Measurements from ENCODE around the gene SNN. TPM values are rescaled to one million over a fixed set of nuclear protein-coding genes. Genes with fewer than 3 reads are reported as not detected.

The SNN gene
- total and polyA plus RNA-seq, 4 donors = 9.4 to 29.0 (median 18.9) TPM

DNA sequence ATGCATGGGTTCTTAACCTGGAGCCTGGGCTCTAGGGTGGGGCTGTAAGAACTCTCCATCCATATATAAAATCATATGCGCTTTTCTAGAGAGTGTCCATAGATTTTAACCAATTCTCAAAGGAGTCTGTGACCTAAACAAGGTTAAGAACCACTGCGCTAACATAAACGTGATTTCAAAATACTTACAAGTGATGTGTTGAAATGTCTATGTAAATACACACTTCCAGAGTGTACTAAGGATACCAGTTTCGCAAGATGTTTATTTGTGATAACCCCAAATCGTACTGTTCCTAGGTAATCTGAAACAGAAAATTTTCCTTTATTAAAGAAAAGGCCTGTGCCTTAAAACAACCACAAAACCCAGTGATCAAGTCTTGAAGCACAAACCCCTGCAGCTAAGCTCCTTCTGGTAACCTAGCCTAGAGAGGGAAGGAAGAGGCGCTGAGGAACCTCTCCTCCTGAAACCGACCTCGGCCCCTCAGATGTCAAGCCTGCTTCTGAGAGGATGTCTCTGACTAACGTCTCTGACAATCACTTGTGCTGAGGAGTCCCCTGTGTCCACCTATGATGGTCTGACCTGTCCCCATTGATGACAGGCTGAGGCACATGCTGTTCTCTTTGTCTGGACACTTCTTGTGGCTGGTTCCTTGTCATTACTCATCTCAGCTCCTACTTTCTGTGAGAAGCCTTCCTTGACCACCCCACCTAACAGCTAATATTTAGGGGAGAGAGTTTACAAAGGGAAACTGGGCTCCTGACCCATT lies 32.2 kb downstream of the SNN start:
- TF ChIP-seq, protein P1, sequence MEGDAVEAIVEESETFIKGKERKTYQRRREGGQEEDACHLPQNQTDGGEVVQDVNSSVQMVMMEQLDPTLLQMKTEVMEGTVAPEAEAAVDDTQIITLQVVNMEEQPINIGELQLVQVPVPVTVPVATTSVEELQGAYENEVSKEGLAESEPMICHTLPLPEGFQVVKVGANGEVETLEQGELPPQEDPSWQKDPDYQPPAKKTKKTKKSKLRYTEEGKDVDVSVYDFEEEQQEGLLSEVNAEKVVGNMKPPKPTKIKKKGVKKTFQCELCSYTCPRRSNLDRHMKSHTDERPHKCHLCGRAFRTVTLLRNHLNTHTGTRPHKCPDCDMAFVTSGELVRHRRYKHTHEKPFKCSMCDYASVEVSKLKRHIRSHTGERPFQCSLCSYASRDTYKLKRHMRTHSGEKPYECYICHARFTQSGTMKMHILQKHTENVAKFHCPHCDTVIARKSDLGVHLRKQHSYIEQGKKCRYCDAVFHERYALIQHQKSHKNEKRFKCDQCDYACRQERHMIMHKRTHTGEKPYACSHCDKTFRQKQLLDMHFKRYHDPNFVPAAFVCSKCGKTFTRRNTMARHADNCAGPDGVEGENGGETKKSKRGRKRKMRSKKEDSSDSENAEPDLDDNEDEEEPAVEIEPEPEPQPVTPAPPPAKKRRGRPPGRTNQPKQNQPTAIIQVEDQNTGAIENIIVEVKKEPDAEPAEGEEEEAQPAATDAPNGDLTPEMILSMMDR (IDR thresholded peaks at IDR 0.05; ENCODE audit: control extremely low read depth, extremely low read depth) = no peak
- DNase-seq = peak in 1 of 3 donors; percentile 24
- WGBS, 2 donors = 32 to 47% methylated on average over 9 of the region's 9 CpGs
- Histone ChIP-seq H3K4me1 (ENCODE audit: control insufficient read depth in 5 of 5, insufficient read depth in 5 of 5, low read length in 5 of 5) (peaks cover 2 to 7% (median 4%) of the 10 kb centered on the region in 5 donors), H3K9me3 (ENCODE audit: control insufficient read depth in 4 of 4, insufficient read depth in 3 of 4, low read length in 3 of 4) (no peaks in the 10 kb centered on the region), H3K4me3 (no peak overlapping the region), H3K9ac (ENCODE audit: insufficient read depth in 1 of 2, low read length in 2 of 2) (peak overlapping the region in 1 of 2 donors; percentile 25), H3K36me3 (ENCODE audit: control insufficient read depth in 4 of 4, insufficient read depth in 4 of 4, low read length in 4 of 4) (peaks cover 9 to 45% (median 26%) of the 10 kb centered on the region in 4 donors), H3K27ac (ENCODE audit: low read depth in 1 of 2, low read length in 1 of 2) (peak overlapping the region in 1 of 2 donors; percentile 5), H3K27me3 (ENCODE audit: control insufficient read depth in 3 of 3, insufficient read depth in 3 of 3, low read length in 2 of 3) (no peaks in the 10 kb centered on the region)
- ATAC-seq (ENCODE audit: insufficient read depth, low FRiP score) = no peak

DNA sequence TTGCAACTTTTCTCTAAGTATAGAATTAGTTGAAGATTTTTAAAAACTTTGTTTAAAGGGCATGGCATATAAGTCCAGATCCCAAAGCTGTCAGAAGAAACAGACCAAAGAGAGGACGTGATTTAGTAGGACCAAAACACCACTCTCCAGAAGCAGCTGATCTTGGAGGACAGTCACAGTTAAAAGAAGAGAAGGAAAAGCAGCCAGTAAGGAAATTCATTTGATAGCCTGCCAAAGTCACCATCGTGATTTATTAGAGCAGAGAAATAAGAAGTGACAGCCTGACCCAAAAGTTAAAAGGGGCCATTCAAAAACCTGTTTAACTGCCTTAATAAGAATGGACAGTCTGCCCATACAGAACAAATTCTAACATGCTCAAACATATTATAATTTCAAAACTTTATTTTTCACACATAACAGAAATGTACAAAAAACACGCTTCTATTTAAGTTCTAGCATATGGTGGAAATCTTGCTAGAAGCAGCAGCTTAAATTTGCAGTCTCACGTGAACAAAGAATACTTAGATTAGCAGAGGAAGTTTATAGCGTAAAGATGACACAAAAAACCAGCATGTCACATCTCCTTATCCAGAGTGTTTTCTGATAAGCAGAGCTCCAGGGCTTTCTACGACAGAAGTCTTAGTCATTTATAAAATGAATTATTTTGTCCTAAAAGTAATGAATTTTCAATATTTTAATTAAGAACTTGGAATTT lies 37.2 kb downstream of the SNN start:
- TF ChIP-seq, protein P1 (IDR thresholded peaks at IDR 0.05; ENCODE audit: control extremely low read depth, extremely low read depth) = no peak
- Histone ChIP-seq H3K4me1 (ENCODE audit: control insufficient read depth in 5 of 5, insufficient read depth in 5 of 5, low read length in 5 of 5) (peaks cover 0 to 26% (median 15%) of the 10 kb centered on the region in 5 donors), H3K9me3 (ENCODE audit: control insufficient read depth in 4 of 4, insufficient read depth in 3 of 4, low read length in 3 of 4) (no peaks in the 10 kb centered on the region), H3K36me3 (ENCODE audit: control insufficient read depth in 4 of 4, insufficient read depth in 4 of 4, low read length in 4 of 4) (peaks cover 0 to 18% (median 10%) of the 10 kb centered on the region in 4 donors), H3K27ac (ENCODE audit: low read depth in 1 of 2, low read length in 1 of 2) (no peak overlapping the region), H3K9ac (ENCODE audit: insufficient read depth in 1 of 2, low read length in 2 of 2) (no peak overlapping the region), H3K4me3 (no peak overlapping the region), H3K27me3 (ENCODE audit: control insufficient read depth in 3 of 3, insufficient read depth in 3 of 3, low read length in 2 of 3) (no peaks in the 10 kb centered on the region)
- 66 to 69% methylated on average over 6 of the region's 6 CpGs for WGBS, 2 donors
- ATAC-seq (ENCODE audit: insufficient read depth, low FRiP score) (no peak), DNase-seq (peak in 2 of 3 donors; percentile 42 to 45)

DNA sequence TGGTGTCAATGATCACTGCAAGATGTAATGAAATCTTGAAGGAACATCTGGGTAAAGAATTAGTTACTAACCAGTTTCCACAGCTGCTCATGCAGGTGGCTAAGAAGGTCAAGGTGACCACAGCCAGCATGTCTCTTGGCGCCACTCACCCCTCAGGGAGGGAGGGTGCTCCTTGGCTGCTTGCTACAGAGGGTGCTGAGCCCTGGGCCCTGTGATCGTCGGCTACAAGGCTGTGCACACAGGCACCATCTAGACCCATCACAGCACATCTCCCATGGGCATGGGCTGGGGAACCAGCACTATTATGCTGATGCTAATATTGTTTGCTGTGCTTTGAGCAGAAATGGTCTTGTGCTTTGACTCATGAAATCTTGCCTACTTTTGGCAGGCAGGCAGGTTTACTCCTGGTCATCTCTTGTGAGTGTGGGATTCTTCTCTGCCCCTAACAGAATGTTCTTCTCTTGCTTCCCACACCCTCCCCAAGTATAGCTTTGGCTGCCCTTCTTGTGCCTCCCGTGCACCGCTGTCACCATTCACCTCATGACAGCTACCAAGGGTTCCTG lies 38.0 kb downstream of the SNN start:
- Histone ChIP-seq H3K36me3 (ENCODE audit: control insufficient read depth in 4 of 4, insufficient read depth in 4 of 4, low read length in 4 of 4) (peaks cover 0 to 17% (median 12%) of the 10 kb centered on the region in 4 donors), H3K27me3 (ENCODE audit: control insufficient read depth in 3 of 3, insufficient read depth in 3 of 3, low read length in 2 of 3) (no peaks in the 10 kb centered on the region), H3K4me3 (no peak overlapping the region), H3K9me3 (ENCODE audit: control insufficient read depth in 4 of 4, insufficient read depth in 3 of 4, low read length in 3 of 4) (no peaks in the 10 kb centered on the region), H3K9ac (ENCODE audit: insufficient read depth in 1 of 2, low read length in 2 of 2) (no peak overlapping the region), H3K4me1 (ENCODE audit: control insufficient read depth in 5 of 5, insufficient read depth in 5 of 5, low read length in 5 of 5) (peaks cover 0 to 26% (median 13%) of the 10 kb centered on the region in 5 donors), H3K27ac (ENCODE audit: low read depth in 1 of 2, low read length in 1 of 2) (peak overlapping the region in 1 of 2 donors; percentile 78)
- DNase-seq = no peak
- WGBS, 2 donors = 83 to 95% methylated on average over 5 of the region's 5 CpGs
- TF ChIP-seq, protein P1 (IDR thresholded peaks at IDR 0.05; ENCODE audit: control extremely low read depth, extremely low read depth) = no peak
- peak; percentile 34 for ATAC-seq (ENCODE audit: insufficient read depth, low FRiP score)

Measured in lung (tissue), 12 donors.